Measurements from ENCODE around the gene BTG4. TPM values are rescaled to one million over a fixed set of nuclear protein-coding genes. Genes with fewer than 3 reads are reported as not detected.

BTG4 gene
- total RNA-seq, 2 donors from 2014 or later = 0.23 TPM; not detected in 1

- ATAC-seq (replicated peaks in 1 of 2) (peak in 1 of 2 donors; percentile 12), DNase-seq (no peak)
- H3K27me3 Mint-ChIP-seq (ENCODE audit: low read depth) = peaks cover 27% of the 10 kb centered on the region
- no peaks in the 10 kb centered on the region for H3K36me3 Mint-ChIP-seq (ENCODE audit: insufficient read depth in 2 of 2)
- H3K4me1 Mint-ChIP-seq (ENCODE audit: low read depth) = peaks cover 12% of the 10 kb centered on the region
- no peaks in the 10 kb centered on the region for H3K9me3 Mint-ChIP-seq
- H3K4me3 Mint-ChIP-seq = no peak overlapping the region
- no peak overlapping the region for H3K27ac Mint-ChIP-seq
Measured at GRCh38 chr11:111455291-111456085, 56.7 kb downstream of the BTG4 start.

GRCh38 chr11:111454561-111455192 is 57.5 kb downstream of the BTG4 start:
- H3K4me3 Mint-ChIP-seq = no peak overlapping the region
- no peaks in the 10 kb centered on the region for H3K9me3 Mint-ChIP-seq
- H3K4me1 Mint-ChIP-seq (ENCODE audit: low read depth) = peaks cover 12% of the 10 kb centered on the region
- no peak overlapping the region for H3K27ac Mint-ChIP-seq
- H3K36me3 Mint-ChIP-seq (ENCODE audit: insufficient read depth in 2 of 2) = no peaks in the 10 kb centered on the region
- peak; percentile 75 to 79 for DNase-seq
- peak; percentile 89 to 90 for ATAC-seq (replicated peaks in 1 of 2)
- H3K27me3 Mint-ChIP-seq (ENCODE audit: low read depth) = peaks cover 21% of the 10 kb centered on the region

GRCh38 chr11:111452817-111453552 is 59.2 kb downstream of the BTG4 start:
- Mint-ChIP-seq H3K4me3 (no peak overlapping the region), H3K9me3 (no peaks in the 10 kb centered on the region), H3K36me3 (ENCODE audit: insufficient read depth in 2 of 2) (no peaks in the 10 kb centered on the region), H3K27me3 (ENCODE audit: low read depth) (peaks cover 9% of the 10 kb centered on the region), H3K27ac (no peak overlapping the region), H3K4me1 (ENCODE audit: low read depth) (peaks cover 12% of the 10 kb centered on the region)
- DNase-seq (no peak), ATAC-seq (replicated peaks in 1 of 2) (no peak)

GRCh38 chr11:111452146-111452545 is 60.0 kb downstream of the BTG4 start:
- DNase-seq (no peak), ATAC-seq (replicated peaks in 1 of 2) (no peak)
- H3K4me1 Mint-ChIP-seq (ENCODE audit: low read depth) = peaks cover 12% of the 10 kb centered on the region
- no peaks in the 10 kb centered on the region for H3K9me3 Mint-ChIP-seq
- H3K27ac Mint-ChIP-seq = no peak overlapping the region
- H3K36me3 Mint-ChIP-seq (ENCODE audit: insufficient read depth in 2 of 2) = no peaks in the 10 kb centered on the region
- no peak overlapping the region for H3K4me3 Mint-ChIP-seq
- peaks cover 9% of the 10 kb centered on the region for H3K27me3 Mint-ChIP-seq (ENCODE audit: low read depth)

GRCh38 chr11:111450480-111451320 is 61.5 kb downstream of the BTG4 start:
- Mint-ChIP-seq H3K4me1 (ENCODE audit: low read depth) (peaks cover 26% of the 10 kb centered on the region), H3K27me3 (ENCODE audit: low read depth) (peaks cover 9% of the 10 kb centered on the region), H3K27ac (no peak overlapping the region), H3K4me3 (no peak overlapping the region), H3K9me3 (no peaks in the 10 kb centered on the region), H3K36me3 (ENCODE audit: insufficient read depth in 2 of 2) (no peaks in the 10 kb centered on the region)
- DNase-seq (no peak), ATAC-seq (replicated peaks in 1 of 2) (no peak)

- peaks cover 21% of the 10 kb centered on the region for H3K4me1 Mint-ChIP-seq (ENCODE audit: low read depth)
- ATAC-seq (replicated peaks in 1 of 2) (no peak), DNase-seq (no peak)
- no peaks in the 10 kb centered on the region for H3K36me3 Mint-ChIP-seq (ENCODE audit: insufficient read depth in 2 of 2)
- H3K4me3 Mint-ChIP-seq = no peak overlapping the region
- H3K27ac Mint-ChIP-seq = no peak overlapping the region
- H3K27me3 Mint-ChIP-seq (ENCODE audit: low read depth) = peaks cover 9% of the 10 kb centered on the region
- H3K9me3 Mint-ChIP-seq = no peaks in the 10 kb centered on the region
Measured at GRCh38 chr11:111449696-111450479, 62.3 kb downstream of the BTG4 start.

GRCh38 chr11:111448831-111449557 is 63.2 kb downstream of the BTG4 start:
- ATAC-seq (replicated peaks in 1 of 2) (no peak), DNase-seq (no peak)
- Mint-ChIP-seq H3K9me3 (no peaks in the 10 kb centered on the region), H3K27me3 (ENCODE audit: low read depth) (peaks cover 9% of the 10 kb centered on the region), H3K4me3 (no peak overlapping the region), H3K27ac (no peak overlapping the region), H3K36me3 (ENCODE audit: insufficient read depth in 2 of 2) (no peaks in the 10 kb centered on the region), H3K4me1 (ENCODE audit: low read depth) (peaks cover 14% of the 10 kb centered on the region)

GRCh38 chr11:111448414-111448813 is 63.8 kb downstream of the BTG4 start:
- Mint-ChIP-seq H3K27ac (no peak overlapping the region), H3K4me1 (ENCODE audit: low read depth) (peaks cover 14% of the 10 kb centered on the region), H3K36me3 (ENCODE audit: insufficient read depth in 2 of 2) (no peaks in the 10 kb centered on the region), H3K9me3 (no peaks in the 10 kb centered on the region), H3K4me3 (no peak overlapping the region), H3K27me3 (ENCODE audit: low read depth) (peaks cover 9% of the 10 kb centered on the region)
- DNase-seq (no peak), ATAC-seq (replicated peaks in 1 of 2) (no peak)

GRCh38 chr11:111447931-111448330 is 64.3 kb downstream of the BTG4 start:
- no peak for ATAC-seq (replicated peaks in 1 of 2)
- Mint-ChIP-seq H3K4me3 (no peak overlapping the region), H3K4me1 (ENCODE audit: low read depth) (peaks cover 14% of the 10 kb centered on the region), H3K27ac (no peak overlapping the region), H3K36me3 (ENCODE audit: insufficient read depth in 2 of 2) (no peaks in the 10 kb centered on the region), H3K9me3 (no peaks in the 10 kb centered on the region), H3K27me3 (ENCODE audit: low read depth) (peaks cover 9% of the 10 kb centered on the region)
- DNase-seq = no peak

GRCh38 chr11:111447112-111447471 is 65.1 kb downstream of the BTG4 start:
- peaks cover 14% of the 10 kb centered on the region for H3K4me1 Mint-ChIP-seq (ENCODE audit: low read depth)
- no peaks in the 10 kb centered on the region for H3K9me3 Mint-ChIP-seq
- no peak for ATAC-seq (replicated peaks in 1 of 2)
- H3K36me3 Mint-ChIP-seq (ENCODE audit: insufficient read depth in 2 of 2) = no peaks in the 10 kb centered on the region
- no peak for DNase-seq
- no peak overlapping the region for H3K4me3 Mint-ChIP-seq
- peaks cover 1% of the 10 kb centered on the region for H3K27me3 Mint-ChIP-seq (ENCODE audit: low read depth)
- H3K27ac Mint-ChIP-seq = no peak overlapping the region

GRCh38 chr11:111446404-111447111 is 65.6 kb downstream of the BTG4 start:
- Mint-ChIP-seq H3K27ac (no peak overlapping the region), H3K4me3 (no peak overlapping the region), H3K36me3 (ENCODE audit: insufficient read depth in 2 of 2) (no peaks in the 10 kb centered on the region), H3K27me3 (ENCODE audit: low read depth) (no peaks in the 10 kb centered on the region), H3K4me1 (ENCODE audit: low read depth) (peaks cover 16% of the 10 kb centered on the region), H3K9me3 (no peaks in the 10 kb centered on the region)
- DNase-seq (peak; percentile 76 to 79), ATAC-seq (replicated peaks in 1 of 2) (peak; percentile 96 to 97)

All from activated T-cell treated with anti-CD3 and anti-CD28 coated beads, Interleukin-2, amount 50 U/mL, for 72 hours (primary cell).